ENCODE data around the gene MEIS2.

The MEIS2 gene

DNA sequence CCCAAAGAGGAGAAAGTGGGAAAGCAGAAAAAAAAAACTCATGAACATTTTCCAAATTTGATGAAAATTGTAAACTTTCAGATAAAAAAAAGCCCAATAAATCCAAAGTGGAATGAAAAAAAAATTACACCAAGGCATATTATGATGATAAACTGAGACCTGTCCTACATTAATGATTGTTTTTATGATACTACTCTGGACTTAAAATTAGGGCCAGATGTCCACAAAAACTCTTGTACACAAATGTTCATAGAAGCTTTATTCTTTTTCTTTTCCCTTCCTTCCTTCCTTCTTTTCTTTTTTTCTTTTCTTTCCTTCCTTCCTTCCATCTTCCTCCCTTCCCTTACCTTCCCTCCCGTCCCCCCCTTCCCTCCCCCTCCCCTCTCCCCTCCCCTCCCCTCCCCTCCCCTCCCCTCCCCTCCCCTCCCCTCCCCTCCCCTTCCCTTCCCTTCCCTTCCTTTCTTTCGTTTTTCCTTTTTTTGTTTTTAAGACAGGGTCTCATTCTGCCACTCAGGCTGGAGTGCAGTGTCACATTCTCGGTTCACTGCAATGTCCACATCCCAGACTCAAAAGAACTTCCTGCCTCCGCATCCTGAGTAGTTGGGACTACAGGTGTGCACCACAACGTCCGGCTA lies 243.9 kb downstream of the MEIS2 start:
- DNase-seq: no peak

DNA sequence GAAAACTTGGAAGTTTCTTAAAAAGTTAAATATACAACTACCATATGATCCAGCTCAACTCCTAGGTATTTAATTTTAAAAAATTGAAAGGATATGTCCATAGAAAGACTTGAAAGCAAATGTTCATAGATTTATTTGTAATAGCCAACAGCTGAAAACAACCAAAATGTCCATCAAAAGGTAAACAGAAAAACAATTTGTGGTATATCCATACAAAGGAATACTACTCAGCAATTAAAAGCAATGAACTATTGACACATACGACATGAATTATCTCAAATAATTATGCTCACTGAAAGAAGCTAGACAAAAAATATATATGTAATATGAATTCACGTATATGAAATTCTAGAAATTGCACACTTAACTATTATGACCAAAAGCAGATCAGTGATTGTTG lies 249.5 kb downstream of the MEIS2 start:
- no peak for DNase-seq

DNA sequence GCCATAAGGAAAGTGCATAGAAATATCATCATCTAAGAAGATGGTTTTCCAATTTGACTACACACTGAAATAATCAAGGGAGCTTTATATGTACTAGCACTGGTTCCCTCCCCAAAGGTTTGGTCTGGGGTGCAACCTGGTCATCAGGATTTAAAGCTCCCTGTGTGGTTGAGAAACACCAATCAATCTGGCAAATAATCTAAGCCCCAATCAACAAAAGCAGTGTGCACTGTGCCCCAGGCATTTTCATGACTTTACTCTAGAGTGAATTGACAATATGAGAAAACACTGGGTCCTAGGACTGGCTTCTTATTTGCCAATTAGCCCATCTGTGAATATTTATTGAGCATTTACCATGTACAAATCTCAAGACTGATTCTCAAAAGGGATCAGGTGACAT lies 255.1 kb downstream of the MEIS2 start:
- DNase-seq: no peak

DNA sequence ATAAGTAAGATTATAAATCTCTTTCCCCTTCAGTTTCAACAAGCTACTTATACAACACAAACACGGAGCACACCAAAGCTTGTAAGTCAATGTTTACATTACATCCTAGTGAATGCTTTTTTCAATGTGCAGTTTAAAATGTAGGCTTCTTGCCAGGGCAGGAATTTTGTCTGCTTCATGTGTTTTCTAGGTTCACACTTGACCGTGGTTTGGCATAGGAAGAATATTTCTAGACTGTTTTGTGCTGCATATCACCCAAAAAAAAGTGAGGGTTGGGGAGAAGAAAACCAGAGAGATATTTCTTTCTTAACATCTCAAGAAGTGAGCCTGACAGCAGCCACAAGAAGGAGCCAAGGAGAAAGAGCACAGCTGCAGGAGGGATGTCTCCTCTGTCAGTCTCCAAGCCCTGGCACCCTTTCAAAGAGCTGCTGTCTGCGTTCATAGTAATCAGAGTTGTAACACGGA lies 255.8 kb downstream of the MEIS2 start:
- no peak for DNase-seq

DNA sequence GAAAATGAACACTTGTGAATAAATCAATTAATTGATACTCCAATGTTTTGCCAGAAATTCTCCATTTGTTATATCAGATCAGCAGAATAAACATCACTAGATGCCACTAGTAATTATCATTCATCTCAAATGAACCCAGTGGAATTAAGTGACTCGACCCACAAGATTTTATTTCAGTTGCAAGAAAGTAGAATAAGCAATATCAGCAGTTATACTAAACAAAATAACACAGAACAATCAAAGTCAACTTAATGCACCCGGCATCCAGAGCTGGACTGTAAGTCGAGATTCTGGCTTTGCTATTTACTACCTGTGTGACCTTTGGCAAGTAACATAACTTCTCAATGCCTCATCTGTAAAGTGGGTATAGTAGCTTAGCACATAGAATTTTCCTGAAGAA lies 256.5 kb downstream of the MEIS2 start:
- DNase-seq: no peak

DNA sequence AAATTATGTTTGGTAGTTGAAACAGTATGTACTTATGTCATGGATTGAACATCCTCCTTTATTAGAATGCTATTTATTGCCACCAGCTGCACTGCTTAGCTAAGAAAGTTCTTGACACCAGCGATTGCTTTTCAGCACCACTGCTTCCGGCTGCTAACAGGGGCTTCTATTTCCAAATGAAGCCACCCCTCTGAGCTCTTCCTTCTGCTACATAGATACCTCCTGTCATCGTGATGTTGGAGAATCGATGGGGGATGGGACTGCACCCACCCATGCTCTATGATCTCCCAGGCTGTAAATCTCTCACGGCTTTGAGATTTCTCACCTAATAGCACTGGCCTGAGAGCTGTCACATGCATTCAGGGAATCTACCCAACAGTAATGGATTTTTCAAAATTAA lies 259.2 kb downstream of the MEIS2 start:
- no peak for DNase-seq

Data from NCI-H1694 (cell line).